ENCODE measurements around the gene ABCC2.

DNA sequence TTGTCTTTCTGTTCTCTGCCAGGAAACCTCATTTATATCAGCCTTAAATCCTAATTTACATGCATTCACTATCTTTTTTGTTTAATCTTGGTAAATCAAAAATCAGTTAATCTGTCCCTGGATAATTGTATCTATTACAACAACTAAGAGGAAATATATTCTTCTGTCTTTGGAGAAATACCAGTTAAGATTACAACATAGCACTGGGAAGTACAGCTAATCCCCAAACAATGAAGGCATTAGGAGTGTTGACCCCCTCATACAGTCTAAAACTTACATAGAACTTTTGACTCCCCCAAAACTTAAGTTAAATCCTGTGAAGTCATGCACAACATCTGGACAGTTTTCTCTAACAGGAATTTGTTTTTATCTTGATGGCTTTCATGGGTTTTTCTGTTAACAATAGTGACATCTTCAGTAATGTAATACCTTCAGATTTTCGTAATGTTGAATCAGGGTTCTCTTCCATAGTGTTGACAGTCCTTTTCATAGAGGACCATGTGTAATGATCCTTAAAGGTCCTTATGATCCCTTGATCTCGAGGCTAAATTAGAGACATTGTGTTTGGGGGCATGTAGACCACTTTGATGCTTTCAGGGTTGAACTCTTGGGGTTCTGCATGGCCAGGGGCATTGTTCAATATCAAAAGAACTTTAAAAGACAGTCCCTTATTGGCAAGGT lies 24.1 kb upstream of the ABCC2 start:
- TF ChIP-seq, protein P1, sequence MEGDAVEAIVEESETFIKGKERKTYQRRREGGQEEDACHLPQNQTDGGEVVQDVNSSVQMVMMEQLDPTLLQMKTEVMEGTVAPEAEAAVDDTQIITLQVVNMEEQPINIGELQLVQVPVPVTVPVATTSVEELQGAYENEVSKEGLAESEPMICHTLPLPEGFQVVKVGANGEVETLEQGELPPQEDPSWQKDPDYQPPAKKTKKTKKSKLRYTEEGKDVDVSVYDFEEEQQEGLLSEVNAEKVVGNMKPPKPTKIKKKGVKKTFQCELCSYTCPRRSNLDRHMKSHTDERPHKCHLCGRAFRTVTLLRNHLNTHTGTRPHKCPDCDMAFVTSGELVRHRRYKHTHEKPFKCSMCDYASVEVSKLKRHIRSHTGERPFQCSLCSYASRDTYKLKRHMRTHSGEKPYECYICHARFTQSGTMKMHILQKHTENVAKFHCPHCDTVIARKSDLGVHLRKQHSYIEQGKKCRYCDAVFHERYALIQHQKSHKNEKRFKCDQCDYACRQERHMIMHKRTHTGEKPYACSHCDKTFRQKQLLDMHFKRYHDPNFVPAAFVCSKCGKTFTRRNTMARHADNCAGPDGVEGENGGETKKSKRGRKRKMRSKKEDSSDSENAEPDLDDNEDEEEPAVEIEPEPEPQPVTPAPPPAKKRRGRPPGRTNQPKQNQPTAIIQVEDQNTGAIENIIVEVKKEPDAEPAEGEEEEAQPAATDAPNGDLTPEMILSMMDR (conservative IDR thresholded peaks at IDR 0.05; ENCODE audit: low read depth in 2 of 2): no peak
- TF ChIP-seq JUNB (IDR thresholded peaks at IDR 0.05; ENCODE audit: unreplicated experiment): no peak
- no peak for TF ChIP-seq EZH2 (IDR thresholded peaks at IDR 0.05; ENCODE audit: low read depth, unreplicated experiment)
- no peak for TF ChIP-seq POLR2AphosphoS5 (IDR thresholded peaks at IDR 0.05; ENCODE audit: low read depth)
- TF ChIP-seq, protein P2, sequence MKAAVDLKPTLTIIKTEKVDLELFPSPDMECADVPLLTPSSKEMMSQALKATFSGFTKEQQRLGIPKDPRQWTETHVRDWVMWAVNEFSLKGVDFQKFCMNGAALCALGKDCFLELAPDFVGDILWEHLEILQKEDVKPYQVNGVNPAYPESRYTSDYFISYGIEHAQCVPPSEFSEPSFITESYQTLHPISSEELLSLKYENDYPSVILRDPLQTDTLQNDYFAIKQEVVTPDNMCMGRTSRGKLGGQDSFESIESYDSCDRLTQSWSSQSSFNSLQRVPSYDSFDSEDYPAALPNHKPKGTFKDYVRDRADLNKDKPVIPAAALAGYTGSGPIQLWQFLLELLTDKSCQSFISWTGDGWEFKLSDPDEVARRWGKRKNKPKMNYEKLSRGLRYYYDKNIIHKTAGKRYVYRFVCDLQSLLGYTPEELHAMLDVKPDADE (IDR thresholded peaks at IDR 0.05): no peak
- no peak for TF ChIP-seq EZH2phosphoT487 (IDR thresholded peaks at IDR 0.05; ENCODE audit: unreplicated experiment)
- TF ChIP-seq, protein P3, sequence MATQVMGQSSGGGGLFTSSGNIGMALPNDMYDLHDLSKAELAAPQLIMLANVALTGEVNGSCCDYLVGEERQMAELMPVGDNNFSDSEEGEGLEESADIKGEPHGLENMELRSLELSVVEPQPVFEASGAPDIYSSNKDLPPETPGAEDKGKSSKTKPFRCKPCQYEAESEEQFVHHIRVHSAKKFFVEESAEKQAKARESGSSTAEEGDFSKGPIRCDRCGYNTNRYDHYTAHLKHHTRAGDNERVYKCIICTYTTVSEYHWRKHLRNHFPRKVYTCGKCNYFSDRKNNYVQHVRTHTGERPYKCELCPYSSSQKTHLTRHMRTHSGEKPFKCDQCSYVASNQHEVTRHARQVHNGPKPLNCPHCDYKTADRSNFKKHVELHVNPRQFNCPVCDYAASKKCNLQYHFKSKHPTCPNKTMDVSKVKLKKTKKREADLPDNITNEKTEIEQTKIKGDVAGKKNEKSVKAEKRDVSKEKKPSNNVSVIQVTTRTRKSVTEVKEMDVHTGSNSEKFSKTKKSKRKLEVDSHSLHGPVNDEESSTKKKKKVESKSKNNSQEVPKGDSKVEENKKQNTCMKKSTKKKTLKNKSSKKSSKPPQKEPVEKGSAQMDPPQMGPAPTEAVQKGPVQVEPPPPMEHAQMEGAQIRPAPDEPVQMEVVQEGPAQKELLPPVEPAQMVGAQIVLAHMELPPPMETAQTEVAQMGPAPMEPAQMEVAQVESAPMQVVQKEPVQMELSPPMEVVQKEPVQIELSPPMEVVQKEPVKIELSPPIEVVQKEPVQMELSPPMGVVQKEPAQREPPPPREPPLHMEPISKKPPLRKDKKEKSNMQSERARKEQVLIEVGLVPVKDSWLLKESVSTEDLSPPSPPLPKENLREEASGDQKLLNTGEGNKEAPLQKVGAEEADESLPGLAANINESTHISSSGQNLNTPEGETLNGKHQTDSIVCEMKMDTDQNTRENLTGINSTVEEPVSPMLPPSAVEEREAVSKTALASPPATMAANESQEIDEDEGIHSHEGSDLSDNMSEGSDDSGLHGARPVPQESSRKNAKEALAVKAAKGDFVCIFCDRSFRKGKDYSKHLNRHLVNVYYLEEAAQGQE (IDR thresholded peaks at IDR 0.05; ENCODE audit: unreplicated experiment): no peak
- TF ChIP-seq STAT1 (IDR thresholded peaks at IDR 0.05; ENCODE audit: unreplicated experiment): no peak

Measured in GM23338 (cell line).